ENCODE results near the gene TSPAN1. TPM values are rescaled to one million over a fixed set of nuclear protein-coding genes. Genes with fewer than 3 reads are reported as not detected.

TSPAN1 gene
- total and polyA plus RNA-seq, 2 of the 13 experiments (the other 11 are each of a cell fraction or from before 2014, with no cell fraction given) = 1.7 to 2.9 TPM

GRCh38 chr1:46183079-46183847 is 8.4 kb downstream of the TSPAN1 start (continued):
- TF ChIP-seq, protein P1, sequence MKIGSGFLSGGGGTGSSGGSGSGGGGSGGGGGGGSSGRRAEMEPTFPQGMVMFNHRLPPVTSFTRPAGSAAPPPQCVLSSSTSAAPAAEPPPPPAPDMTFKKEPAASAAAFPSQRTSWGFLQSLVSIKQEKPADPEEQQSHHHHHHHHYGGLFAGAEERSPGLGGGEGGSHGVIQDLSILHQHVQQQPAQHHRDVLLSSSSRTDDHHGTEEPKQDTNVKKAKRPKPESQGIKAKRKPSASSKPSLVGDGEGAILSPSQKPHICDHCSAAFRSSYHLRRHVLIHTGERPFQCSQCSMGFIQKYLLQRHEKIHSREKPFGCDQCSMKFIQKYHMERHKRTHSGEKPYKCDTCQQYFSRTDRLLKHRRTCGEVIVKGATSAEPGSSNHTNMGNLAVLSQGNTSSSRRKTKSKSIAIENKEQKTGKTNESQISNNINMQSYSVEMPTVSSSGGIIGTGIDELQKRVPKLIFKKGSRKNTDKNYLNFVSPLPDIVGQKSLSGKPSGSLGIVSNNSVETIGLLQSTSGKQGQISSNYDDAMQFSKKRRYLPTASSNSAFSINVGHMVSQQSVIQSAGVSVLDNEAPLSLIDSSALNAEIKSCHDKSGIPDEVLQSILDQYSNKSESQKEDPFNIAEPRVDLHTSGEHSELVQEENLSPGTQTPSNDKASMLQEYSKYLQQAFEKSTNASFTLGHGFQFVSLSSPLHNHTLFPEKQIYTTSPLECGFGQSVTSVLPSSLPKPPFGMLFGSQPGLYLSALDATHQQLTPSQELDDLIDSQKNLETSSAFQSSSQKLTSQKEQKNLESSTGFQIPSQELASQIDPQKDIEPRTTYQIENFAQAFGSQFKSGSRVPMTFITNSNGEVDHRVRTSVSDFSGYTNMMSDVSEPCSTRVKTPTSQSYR (CRISPR knock-in tag; IDR thresholded peaks at IDR 0.05; ENCODE audit: borderline replicate concordance) = no peak
- TF ChIP-seq SP5 (CRISPR knock-in tag; IDR thresholded peaks at IDR 0.05; ENCODE audit: borderline replicate concordance, low read depth) (no peak), ZNF33A (CRISPR knock-in tag; IDR thresholded peaks at IDR 0.05; ENCODE audit: borderline replicate concordance) (no peak), KAT8 (CRISPR knock-in tag; IDR thresholded peaks at IDR 0.05) (peak; percentile 31; the same call in 1 of the 2 replicates), ZNF503 (CRISPR knock-in tag; IDR thresholded peaks at IDR 0.05) (0 out of 2 replicates have a peak, but pooled peaks have one; percentile 20), ZNF383 (CRISPR knock-in tag; IDR thresholded peaks at IDR 0.05; ENCODE audit: borderline replicate concordance) (no peak), PRDM15 (CRISPR knock-in tag; IDR thresholded peaks at IDR 0.05) (no peak), MTA1 (CRISPR knock-in tag; IDR thresholded peaks at IDR 0.05; ENCODE audit: borderline replicate concordance) (peak; percentile 64; the same call in 1 of the 2 replicates), KLF9 (CRISPR knock-in tag; IDR thresholded peaks at IDR 0.05; ENCODE audit: low read depth) (no peak), ZNF234 (CRISPR knock-in tag; conservative IDR thresholded peaks at IDR 0.05) (no peak)
- TF ChIP-seq, protein P2, sequence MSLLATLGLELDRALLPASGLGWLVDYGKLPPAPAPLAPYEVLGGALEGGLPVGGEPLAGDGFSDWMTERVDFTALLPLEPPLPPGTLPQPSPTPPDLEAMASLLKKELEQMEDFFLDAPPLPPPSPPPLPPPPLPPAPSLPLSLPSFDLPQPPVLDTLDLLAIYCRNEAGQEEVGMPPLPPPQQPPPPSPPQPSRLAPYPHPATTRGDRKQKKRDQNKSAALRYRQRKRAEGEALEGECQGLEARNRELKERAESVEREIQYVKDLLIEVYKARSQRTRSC (CRISPR knock-in tag; IDR thresholded peaks at IDR 0.05; ENCODE audit: low read depth) = no peak
- TF ChIP-seq, protein P3, sequence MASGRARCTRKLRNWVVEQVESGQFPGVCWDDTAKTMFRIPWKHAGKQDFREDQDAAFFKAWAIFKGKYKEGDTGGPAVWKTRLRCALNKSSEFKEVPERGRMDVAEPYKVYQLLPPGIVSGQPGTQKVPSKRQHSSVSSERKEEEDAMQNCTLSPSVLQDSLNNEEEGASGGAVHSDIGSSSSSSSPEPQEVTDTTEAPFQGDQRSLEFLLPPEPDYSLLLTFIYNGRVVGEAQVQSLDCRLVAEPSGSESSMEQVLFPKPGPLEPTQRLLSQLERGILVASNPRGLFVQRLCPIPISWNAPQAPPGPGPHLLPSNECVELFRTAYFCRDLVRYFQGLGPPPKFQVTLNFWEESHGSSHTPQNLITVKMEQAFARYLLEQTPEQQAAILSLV (CRISPR knock-in tag; IDR thresholded peaks at IDR 0.05; ENCODE audit: borderline replicate concordance) = 0 out of 2 replicates have a peak, but pooled peaks have one; percentile 51
- TF ChIP-seq, protein P4, sequence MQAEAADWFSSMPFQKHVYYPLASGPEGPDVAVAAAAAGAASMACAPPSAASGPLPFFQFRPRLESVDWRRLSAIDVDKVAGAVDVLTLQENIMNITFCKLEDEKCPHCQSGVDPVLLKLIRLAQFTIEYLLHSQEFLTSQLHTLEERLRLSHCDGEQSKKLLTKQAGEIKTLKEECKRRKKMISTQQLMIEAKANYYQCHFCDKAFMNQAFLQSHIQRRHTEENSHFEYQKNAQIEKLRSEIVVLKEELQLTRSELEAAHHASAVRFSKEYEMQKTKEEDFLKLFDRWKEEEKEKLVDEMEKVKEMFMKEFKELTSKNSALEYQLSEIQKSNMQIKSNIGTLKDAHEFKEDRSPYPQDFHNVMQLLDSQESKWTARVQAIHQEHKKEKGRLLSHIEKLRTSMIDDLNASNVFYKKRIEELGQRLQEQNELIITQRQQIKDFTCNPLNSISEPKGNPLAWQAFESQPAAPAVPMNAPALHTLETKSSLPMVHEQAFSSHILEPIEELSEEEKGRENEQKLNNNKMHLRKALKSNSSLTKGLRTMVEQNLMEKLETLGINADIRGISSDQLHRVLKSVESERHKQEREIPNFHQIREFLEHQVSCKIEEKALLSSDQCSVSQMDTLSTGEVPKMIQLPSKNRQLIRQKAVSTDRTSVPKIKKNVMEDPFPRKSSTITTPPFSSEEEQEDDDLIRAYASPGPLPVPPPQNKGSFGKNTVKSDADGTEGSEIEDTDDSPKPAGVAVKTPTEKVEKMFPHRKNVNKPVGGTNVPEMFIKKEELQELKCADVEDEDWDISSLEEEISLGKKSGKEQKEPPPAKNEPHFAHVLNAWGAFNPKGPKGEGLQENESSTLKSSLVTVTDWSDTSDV (CRISPR knock-in tag; IDR thresholded peaks at IDR 0.05) = no peak

All from HepG2 (cell line).